Small intestine (tissue), 7 donors: ENCODE measurements around the gene ZNF564. TPM values are rescaled to one million over a fixed set of nuclear protein-coding genes. Genes with fewer than 3 reads are reported as not detected.
A peak's percentile ranks its signal among the peaks of the same experiment; 100 is the strongest.
"Not testable (repeated sequence)": the region's sequence is repeated elsewhere in the genome, so short reads cannot be mapped to it uniquely, and the experiment has no call there.

Experiments
- DNase-seq, 2 donors: peaks; one replicate each; pipeline versions ENCODE4 v3.0.0 to v3.0.0-alpha.2; 2013
- FAIRE-seq: peaks from 2 replicates; lab custom pipeline; 2012; peaks lifted over from hg19 to GRCh38; lab: Jason Lieb, UNC
- H3K27ac ChIP-seq, 3 donors: one replicate each; pipeline ENCODE4 v1.5.1; 2013; ENCODE audit warnings: low read length in 2 of 3, mild to moderate bottlenecking in 2 of 3, control low read depth in 1 of 3, inconsistent platforms in 1 of 3, low read depth in 1 of 3, moderate library complexity in 1 of 3
- H3K27me3 ChIP-seq, 3 donors: one replicate each; pipeline ENCODE4 v1.6.1; 2013; ENCODE audit warnings: low read length in 3 of 3, inconsistent platforms in 1 of 3; ENCODE audit not compliant: control insufficient read depth in 3 of 3, insufficient read depth in 3 of 3
- H3K36me3 ChIP-seq, 3 donors: one replicate each; pipeline ENCODE4 v1.6.1; 2013; ENCODE audit warnings: low read length in 3 of 3, inconsistent platforms in 1 of 3, low read depth in 1 of 3, mild to moderate bottlenecking in 1 of 3, moderate library complexity in 1 of 3; ENCODE audit not compliant: control insufficient read depth in 3 of 3, insufficient read depth in 2 of 3
- H3K4me1 ChIP-seq, 3 donors: one replicate each; pipeline ENCODE4 v1.6.1; 2013; ENCODE audit warnings: low read length in 2 of 3, inconsistent platforms in 1 of 3, low read depth in 1 of 3, mild to moderate bottlenecking in 1 of 3, moderate library complexity in 1 of 3; ENCODE audit not compliant: control insufficient read depth in 3 of 3, insufficient read depth in 2 of 3
- H3K4me3 ChIP-seq, 3 donors: one replicate each; pipeline ENCODE4 v1.5.1; 2013; ENCODE audit warnings: low read length in 3 of 3, control low read depth in 1 of 3, inconsistent platforms in 1 of 3, low read depth in 1 of 3, mild to moderate bottlenecking in 1 of 3, moderate library complexity in 1 of 3
- H3K9me3 ChIP-seq, 2 donors: one replicate each; pipeline ENCODE4 v1.6.1; 2013; ENCODE audit warnings: low read depth in 1 of 2, low read length in 1 of 2; ENCODE audit not compliant: control insufficient read depth in 2 of 2, insufficient read depth in 1 of 2
- WGBS, 3 donors: extraction: QIAGEN DNeasy Blood & Tissue Kit; methylation state at CpG; one replicate each; pipeline ENCODE4 v1.1.7; 2013; 5-methylcytosine and 5-hydroxymethylcytosine counted together
- polyA plus RNA-seq, 4 donors: library from polyadenylated mRNA; stranded (reverse) in 3 of 4; unstranded in 1 of 4; fragments of 200-250 nt in 3 of 4; fragments of 120-200 nt in 1 of 4; gene quantifications; one replicate each; pipeline versions ENCODE4 v1.2.1 to v1.2.3, GENCODE V29; 2013
- donor health status: healthy with polysubstance abuse.
- donor health status: control.
- donor health status: control.
- donor health status: Bipolar disorder and iron deficiency.
- donor health status: healthy.

ZNF564 gene
- polyA plus RNA-seq, 4 donors, result 6.5 to 14.9 (median 11.3) TPM

DNA sequence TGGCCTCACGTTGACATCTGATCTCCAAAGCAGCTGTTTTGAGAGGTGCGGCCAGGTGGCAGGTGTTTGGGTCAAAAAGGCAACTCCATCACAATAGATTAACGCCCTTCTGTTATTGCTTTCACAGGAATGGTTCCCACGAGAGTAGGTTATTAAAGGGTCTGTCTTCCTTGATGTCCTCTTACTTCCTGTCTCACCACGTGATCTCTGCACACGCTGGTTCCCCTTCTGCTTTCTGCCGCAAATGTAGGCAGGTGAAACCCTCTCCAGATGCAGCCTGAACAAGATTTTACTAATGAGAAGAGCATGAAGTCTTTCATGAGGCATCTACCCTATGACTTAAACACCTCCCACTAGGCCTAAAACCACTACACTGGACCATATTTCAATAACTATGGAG is 22.8 kb upstream of the ZNF564 start:
- DNase-seq (no peak), FAIRE-seq (no peak)
- Histone ChIP-seq H3K9me3 (peaks cover 0 to 17% of the 10 kb centered on the region in 2 donors), H3K27me3 (no peaks in the 10 kb centered on the region), H3K36me3 (peaks cover 0 to 16% (median 2%) of the 10 kb centered on the region in 3 donors), H3K4me3 (no peak overlapping the region), H3K27ac (no peak overlapping the region), H3K4me1 (peaks cover 0 to 9% (median 0%) of the 10 kb centered on the region in 3 donors)
- 27 to 44% (median 44%) methylated on average over 7 of the region's 7 CpGs for WGBS, 3 donors

DNA sequence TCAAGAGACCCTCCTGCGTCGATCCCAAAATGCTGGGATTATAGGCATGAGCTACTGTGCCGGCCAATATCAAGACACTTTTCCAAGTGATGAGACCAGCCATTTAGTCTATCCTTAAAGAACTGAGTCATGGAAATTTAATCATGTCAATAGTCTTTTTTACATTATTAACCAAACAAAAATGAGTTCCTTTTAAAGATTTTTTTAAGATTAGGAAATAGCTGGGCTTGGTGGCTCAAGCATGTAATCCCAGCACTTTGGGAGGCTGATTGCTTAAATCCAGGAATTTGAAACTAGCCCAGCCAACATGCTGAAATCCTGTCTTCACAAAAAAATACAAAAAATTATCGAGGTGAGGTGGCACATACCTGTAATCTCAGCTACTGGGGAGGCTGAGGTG is 16.7 kb upstream of the ZNF564 start:
- H3K27me3 ChIP-seq, result no peaks in the 10 kb centered on the region
- 87 to 93% (median 91%) methylated on average over 4 of the region's 4 CpGs for WGBS, 3 donors
- H3K27ac ChIP-seq, result no peak overlapping the region
- H3K9me3 ChIP-seq, result no peaks in the 10 kb centered on the region
- no peak overlapping the region for H3K4me3 ChIP-seq
- no peaks in the 10 kb centered on the region for H3K36me3 ChIP-seq
- DNase-seq, result no peak
- no peak for FAIRE-seq
- H3K4me1 ChIP-seq, result peaks cover 0 to 9% (median 0%) of the 10 kb centered on the region in 3 donors

DNA sequence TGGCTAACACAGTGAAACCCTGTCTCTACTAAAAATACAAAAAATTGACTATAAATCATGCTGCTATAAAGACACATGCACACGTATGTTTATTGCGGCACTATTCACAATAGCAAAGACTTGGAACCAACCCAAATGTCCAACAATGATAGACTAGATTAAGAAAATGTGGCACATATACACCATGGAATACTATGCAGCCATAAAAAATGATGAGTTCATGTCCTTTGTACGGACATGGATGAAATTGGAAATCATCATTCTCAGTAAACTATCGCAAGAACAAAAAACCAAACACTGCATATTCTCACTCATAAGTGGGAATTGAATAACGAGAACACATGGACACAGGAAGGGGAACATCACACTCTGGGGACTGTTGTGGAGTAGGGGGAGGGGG is 15.1 kb upstream of the ZNF564 start:
- FAIRE-seq, H3K27ac ChIP-seq, DNase-seq, H3K4me1 ChIP-seq, H3K27me3 ChIP-seq, H3K9me3 ChIP-seq, H3K4me3 ChIP-seq, H3K36me3 ChIP-seq: not testable (repeated sequence)
- WGBS, 3 donors, result 81 to 99% (median 90%) methylated on average over 5 of the region's 5 CpGs

DNA sequence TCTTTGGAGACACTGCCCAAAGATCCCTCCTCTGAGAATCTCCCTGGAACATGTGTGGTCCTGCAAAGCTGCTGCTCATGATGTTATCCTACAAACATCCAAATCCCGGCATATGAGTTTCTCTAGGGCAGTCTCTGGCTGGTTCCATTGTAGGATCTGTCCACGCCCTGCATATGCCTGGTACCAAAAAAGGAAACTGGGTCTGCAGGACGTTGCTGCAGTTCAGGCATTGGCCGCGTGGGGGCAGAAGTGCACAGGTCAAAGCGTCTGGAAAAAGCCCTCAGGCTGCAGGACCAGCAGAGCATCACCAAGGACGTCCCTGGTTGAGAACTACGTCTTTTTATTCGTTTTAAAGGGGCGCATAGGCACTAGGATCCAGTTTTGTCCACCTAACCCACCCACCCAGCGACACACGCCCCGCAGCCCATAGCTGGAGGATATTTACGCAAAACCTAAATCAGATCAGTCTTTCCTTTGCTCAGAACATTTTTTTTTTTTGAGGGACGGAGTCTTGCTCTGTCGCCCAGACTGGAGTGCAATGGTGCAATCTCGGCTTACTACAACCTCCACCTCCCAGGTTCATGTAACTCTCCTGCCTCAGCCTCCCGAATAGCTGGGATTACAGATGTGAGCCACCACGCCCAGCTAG is 12.9 kb upstream of the ZNF564 start:
- 20 to 21% (median 21%) methylated on average over 19 of the region's 19 CpGs for WGBS, 3 donors
- Histone ChIP-seq H3K36me3 (no peaks in the 10 kb centered on the region), H3K27me3 (no peaks in the 10 kb centered on the region), H3K27ac (no peak overlapping the region), H3K4me1 (no peaks in the 10 kb centered on the region), H3K9me3 (no peaks in the 10 kb centered on the region), H3K4me3 (no peak overlapping the region)
- peak; percentile 84 to 91 for DNase-seq
- no peak for FAIRE-seq

DNA sequence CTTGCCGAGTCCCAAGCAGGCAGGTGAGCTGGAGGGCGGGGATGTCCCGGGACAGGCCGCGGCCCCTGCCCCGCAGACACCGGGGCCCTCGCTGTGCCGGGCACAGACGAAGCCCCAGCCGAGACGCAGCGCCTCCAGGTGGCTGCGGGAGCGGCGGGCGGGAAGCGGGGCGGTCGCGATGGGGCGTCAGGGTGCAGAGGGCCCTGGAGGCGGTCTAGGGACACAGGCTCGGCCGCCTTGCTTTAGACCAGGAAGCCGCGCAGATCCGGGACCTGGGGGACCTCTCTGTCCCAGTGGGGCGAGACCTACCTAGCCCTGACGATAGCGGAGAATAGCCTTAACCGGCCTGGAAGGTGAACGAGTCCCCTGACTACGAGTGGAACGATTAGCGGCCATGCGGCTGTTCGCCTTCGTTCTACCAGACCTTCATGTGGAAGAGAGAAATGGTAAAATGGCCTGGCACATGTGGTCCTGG is 4.2 kb upstream of the ZNF564 start:
- H3K4me3 ChIP-seq, result no peak overlapping the region
- H3K27ac ChIP-seq, result no peak overlapping the region
- no peaks in the 10 kb centered on the region for H3K9me3 ChIP-seq
- FAIRE-seq (no peak), DNase-seq (peak in 1 of 2 donors; percentile 30)
- H3K36me3 ChIP-seq, result no peaks in the 10 kb centered on the region
- peaks cover 0 to 8% (median 0%) of the 10 kb centered on the region in 3 donors for H3K4me1 ChIP-seq
- no peaks in the 10 kb centered on the region for H3K27me3 ChIP-seq
- 48 to 67% (median 65%) methylated on average over 38 to 39 of the region's 39 CpGs for WGBS, 3 donors

DNA sequence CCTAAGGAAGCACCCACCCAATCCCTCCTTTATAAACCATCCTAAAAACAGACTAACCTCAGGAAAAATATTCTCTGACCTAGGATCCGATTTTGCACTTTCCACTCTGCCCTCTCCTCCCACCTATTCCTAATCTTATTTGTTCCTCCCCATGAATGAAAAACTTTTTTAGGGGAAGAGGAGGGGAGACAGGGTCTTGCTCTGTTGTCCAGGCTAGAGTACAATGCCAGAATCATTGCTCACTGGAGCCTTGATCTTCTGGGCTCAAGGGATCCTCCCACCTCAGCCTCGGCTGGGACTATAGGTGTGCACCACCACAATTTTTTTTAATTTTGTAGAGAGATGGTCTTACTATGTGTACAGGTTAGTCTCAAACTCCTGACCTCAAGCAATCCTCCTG is 4.4 kb downstream of the ZNF564 start:
- Histone ChIP-seq H3K4me3 (no peak overlapping the region), H3K27me3 (no peaks in the 10 kb centered on the region), H3K4me1 (peaks cover 0 to 10% (median 0%) of the 10 kb centered on the region in 3 donors), H3K9me3 (peaks cover 2 to 66% of the 10 kb centered on the region in 2 donors), H3K36me3 (peaks cover 2 to 46% (median 3%) of the 10 kb centered on the region in 3 donors), H3K27ac (no peak overlapping the region)
- DNase-seq, result no peak
- WGBS, 3 donors, result 85 to 98% (median 90%) methylated on average over 2 of the region's 2 CpGs
- no peak for FAIRE-seq

DNA sequence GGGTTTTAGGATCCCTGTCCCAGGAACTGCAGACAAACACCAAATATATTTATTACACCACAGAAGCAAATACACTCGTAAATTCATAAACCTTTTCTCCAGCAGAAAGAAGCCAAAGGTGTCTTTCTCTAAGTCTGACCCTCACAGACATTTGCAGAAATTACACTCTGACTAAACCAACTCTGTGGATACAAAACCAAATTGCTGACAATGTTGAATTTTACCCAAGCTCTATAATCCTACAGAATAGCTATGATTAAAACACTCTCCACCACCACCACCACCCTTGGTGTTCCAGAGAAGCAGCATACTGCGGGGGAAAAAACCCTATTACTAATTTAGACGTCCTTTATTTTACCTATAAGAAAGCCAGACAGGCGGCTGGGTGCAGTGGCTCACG is 5.2 kb downstream of the ZNF564 start:
- WGBS, 3 donors, result 92 to 96% (median 94%) methylated on average over 5 of the region's 5 CpGs

DNA sequence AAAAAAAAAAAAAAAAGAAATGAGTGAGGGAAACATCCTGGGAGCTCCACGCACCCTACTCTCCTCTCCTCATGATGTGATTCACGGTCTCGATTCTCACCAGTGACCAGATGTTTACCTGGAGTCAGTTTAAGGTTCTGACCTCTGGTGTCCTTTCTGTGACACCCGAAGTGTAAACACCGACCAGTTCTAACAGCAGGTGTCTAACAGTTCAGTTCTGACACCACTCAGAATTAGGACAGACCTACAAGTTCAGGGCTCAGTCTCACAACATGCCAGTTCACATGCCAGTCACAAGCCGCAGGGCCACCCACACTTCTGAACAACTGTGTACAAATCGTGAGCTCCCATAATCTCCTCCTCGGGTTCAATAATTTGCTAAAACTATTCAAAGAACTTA is 6.0 kb downstream of the ZNF564 start:
- Histone ChIP-seq H3K9me3 (peaks cover 2 to 83% of the 10 kb centered on the region in 2 donors), H3K4me3 (no peak overlapping the region), H3K36me3 (peaks cover 5 to 62% (median 7%) of the 10 kb centered on the region in 3 donors), H3K4me1 (peaks cover 0 to 10% (median 0%) of the 10 kb centered on the region in 3 donors), H3K27ac (no peak overlapping the region), H3K27me3 (no peaks in the 10 kb centered on the region)
- FAIRE-seq (no peak), DNase-seq (no peak)
- 93 to 95% (median 94%) methylated on average over 8 of the region's 8 CpGs for WGBS, 3 donors

More for the DNA sequence above, 5.2 kb downstream of the ZNF564 start:
- no peak for DNase-seq
- Histone ChIP-seq H3K4me3 (no peak overlapping the region), H3K4me1 (peaks cover 0 to 10% (median 0%) of the 10 kb centered on the region in 3 donors), H3K27ac (no peak overlapping the region), H3K36me3 (peaks cover 5 to 55% (median 6%) of the 10 kb centered on the region in 3 donors), H3K27me3 (no peaks in the 10 kb centered on the region), H3K9me3 (peaks cover 2 to 75% of the 10 kb centered on the region in 2 donors)
- no peak for FAIRE-seq
